GM12801 (cell line): ENCODE results near the gene KLHL3.

Experiments used
- CTCF ChIP-seq: IDR thresholded peaks from one replicate; pipeline ENCODE4 v1.5.1; 2011; ENCODE audit warnings: control low read depth; ENCODE audit not compliant: insufficient read length; ENCODE audit errors: extremely low read depth

The KLHL3 gene

GRCh38 chr5:137630972-137631370 lies 104.9 kb downstream of the KLHL3 start:
- no peak for TF ChIP-seq CTCF

GRCh38 chr5:137630216-137630971 lies 105.5 kb downstream of the KLHL3 start:
- TF ChIP-seq CTCF, result no peak

- TF ChIP-seq CTCF, result no peak
These were observed 106.2 kb downstream of the KLHL3 start for GRCh38 chr5:137629646-137630045.

GRCh38 chr5:137627706-137628105 lies 108.2 kb downstream of the KLHL3 start:
- no peak for TF ChIP-seq CTCF

- TF ChIP-seq CTCF, result no peak
These were observed 108.6 kb downstream of the KLHL3 start for GRCh38 chr5:137627293-137627692.

- no peak for TF ChIP-seq CTCF
These were observed 111.0 kb downstream of the KLHL3 start for GRCh38 chr5:137624786-137625349.

GRCh38 chr5:137622850-137623249 lies 113.0 kb downstream of the KLHL3 start:
- TF ChIP-seq CTCF, result no peak
